HepG2 (cell line): ENCODE results near the gene PSMA7. TPM values are rescaled to one million over a fixed set of nuclear protein-coding genes. Genes with fewer than 3 reads are reported as not detected.

Source experiments
- ATAC-seq: fragments of 200-7000 bp; cut with Tn5 transposase; 3 replicates; pipeline ENCODE4 v1.9.1; 2020; ENCODE audit warnings: mild to moderate bottlenecking, moderate library complexity
- BruUV-seq: library from RNA; stranded (reverse); fragments of 400-500 nt; replicated peaks from 2 replicates; lab custom pipeline; 2021; lab: Mats Ljungman, UMichigan
- CTCF ChIA-PET: fragments of 300-600 bp; formaldehyde crosslinking; extraction: SDS; loops from one replicate; lab custom pipeline; 2021; ENCODE audit warnings: low total read pairs, inconsistent platforms, low intra/inter-chr PET ratio; lab: Yijun Ruan, JAX
- POLR2A ChIA-PET: fragments of 350-600 bp; sonication (Branson Sonifier 250); formaldehyde crosslinking; loops from one replicate; lab custom pipeline; 2020; ENCODE audit warnings: antibody characterized with exemption, inconsistent platforms; lab: Yijun Ruan, JAX
- DNase-seq: peaks from one replicate; pipeline ENCODE4 v3.0.0-alpha.2; 2015; ENCODE audit warnings: low spot score
- FAIRE-seq: peaks from 3 replicates; lab custom pipeline; 2011; peaks lifted over from hg19 to GRCh38; lab: Jason Lieb, UNC
- H2AFZ ChIP-seq: one replicate; pipeline ENCODE4 v1.6.1; 2011; ENCODE audit warnings: low read length, inconsistent platforms
- H3K27ac ChIP-seq: fragments of 300-600 bp; 3 replicates; pipeline ENCODE4 v1.8.0; 2011; ENCODE audit warnings: mixed run types, mild to moderate bottlenecking, mixed read lengths, low read length, inconsistent platforms; ENCODE audit not compliant: insufficient read depth; ENCODE audit errors: extremely low read length
- H3K27me3 ChIP-seq, 2 experiments: fragments of 200-600 bp in 1 of 2; 2 replicates in 1 of 2; 3 replicates in 1 of 2; pipeline versions ENCODE4 v1.6.0 to v1.8.0; 2011; ENCODE audit warnings: low read length in 2 of 2, mild to moderate bottlenecking in 2 of 2, moderate library complexity in 2 of 2, inconsistent platforms in 1 of 2; ENCODE audit not compliant: insufficient read depth in 2 of 2, control insufficient read depth in 1 of 2
- H3K36me3 ChIP-seq, 2 experiments: fragments of 200-600 bp in 1 of 2; replicated peaks in 1 of 2; 2 replicates in 1 of 2; 3 replicates in 1 of 2; pipeline versions ENCODE4 v1.5.1 to v1.8.0; 2011; ENCODE audit warnings: low read length in 2 of 2, inconsistent platforms in 1 of 2; ENCODE audit not compliant: insufficient read depth in 2 of 2, control insufficient read depth in 1 of 2
- H3K4me1 ChIP-seq: 2 replicates; pipeline ENCODE4 v1.5.1; 2012; ENCODE audit warnings: low read length, inconsistent platforms; ENCODE audit not compliant: insufficient read depth
- H3K4me2 ChIP-seq: 2 replicates; pipeline ENCODE4 v1.6.0; 2011; ENCODE audit warnings: low read depth, low read length, inconsistent platforms
- H3K4me3 ChIP-seq, 3 experiments: fragments of 200-600 bp in 1 of 3; sonication (generic), shearing (Covaris generic) in 1 of 3; replicated peaks in 1 of 3; 2 replicates each; pipeline ENCODE4 v1.5.1; 2011 to 2016; ENCODE audit warnings: low read length in 3 of 3, inconsistent platforms in 2 of 3, low read depth in 2 of 3, mild to moderate bottlenecking in 2 of 3, control low read depth in 1 of 3, mixed read lengths in 1 of 3; ENCODE audit not compliant: insufficient read depth in 1 of 3
- H3K79me2 ChIP-seq: one replicate; pipeline ENCODE4 v1.6.1; 2011; ENCODE audit warnings: low read length, inconsistent platforms; ENCODE audit not compliant: insufficient read depth
- H3K9ac ChIP-seq: 2 replicates; pipeline ENCODE4 v1.6.0; 2011; ENCODE audit warnings: mild to moderate bottlenecking, low read depth, low read length, inconsistent platforms; ENCODE audit not compliant: insufficient read depth
- H3K9me3 ChIP-seq: 2 replicates; pipeline ENCODE4 v1.5.1; 2012; ENCODE audit warnings: mild to moderate bottlenecking, low read length
- H4K20me1 ChIP-seq: 2 replicates; pipeline ENCODE4 v1.6.0; 2011; ENCODE audit warnings: inconsistent platforms, mild to moderate bottlenecking, low read length, moderate library complexity; ENCODE audit not compliant: insufficient read depth
- AGO2 ChIP-seq: fragments of 200-400 bp; formaldehyde crosslinking; optimal IDR thresholded peaks from 2 replicates; pipeline ENCODE3; 2017; ENCODE audit warnings: mild to moderate bottlenecking, low read depth, low read length, moderate library complexity
- FOXO1 ChIP-seq: sonication (generic); formaldehyde crosslinking; IDR thresholded peaks from 2 replicates; pipeline ENCODE4 v1.4.0; 2020; ENCODE audit warnings: missing genetic modification reagents
- GABPB1 ChIP-seq: IDR thresholded peaks from 2 replicates; pipeline ENCODE4 v1.6.1; 2016; ENCODE audit warnings: mild to moderate bottlenecking, missing genetic modification reagents, moderate library complexity, missing compliant biosample characterization
- RBM22 ChIP-seq: fragments of 200-400 bp; formaldehyde crosslinking; optimal IDR thresholded peaks from 2 replicates; pipeline ENCODE3; 2017; ENCODE audit warnings: mild to moderate bottlenecking, low read length, moderate library complexity
- XBP1 ChIP-seq: sonication (generic); formaldehyde crosslinking; IDR thresholded peaks from 2 replicates; pipeline ENCODE4 v1.5.0; 2020; ENCODE audit warnings: missing genetic modification reagents
- ZFY ChIP-seq: sonication (generic); formaldehyde crosslinking; IDR thresholded peaks from 2 replicates; pipeline ENCODE4 v1.4.0; 2020; ENCODE audit warnings: missing genetic modification reagents
- ZKSCAN5 ChIP-seq: sonication (generic); formaldehyde crosslinking; IDR thresholded peaks from 2 replicates; pipeline ENCODE4 v1.5.1; 2020; ENCODE audit warnings: mild to moderate bottlenecking, missing genetic modification reagents
- ZNF280B ChIP-seq: sonication (generic); formaldehyde crosslinking; IDR thresholded peaks from 2 replicates; pipeline ENCODE4 v1.5.0; 2020; ENCODE audit warnings: missing genetic modification reagents, mild to moderate bottlenecking, borderline replicate concordance
- ZNF552 ChIP-seq: sonication (generic); formaldehyde crosslinking; IDR thresholded peaks from 2 replicates; pipeline ENCODE4 v1.9.0; 2022; ENCODE audit warnings: missing genetic modification reagents, mild to moderate bottlenecking, borderline replicate concordance
- ZNF616 ChIP-seq: sonication (generic); formaldehyde crosslinking; IDR thresholded peaks from 2 replicates; pipeline ENCODE4 v1.5.0; 2020; ENCODE audit warnings: low read depth, mild to moderate bottlenecking, missing genetic modification reagents
- ZNF687 ChIP-seq: sonication (generic); formaldehyde crosslinking; IDR thresholded peaks from 2 replicates; pipeline ENCODE4 v1.5.1; 2020; ENCODE audit warnings: mild to moderate bottlenecking, missing genetic modification reagents, moderate library complexity
- WGBS: methylation state at CpG from one replicate; pipeline ENCODE4 v1.1.6; 2017; ENCODE audit warnings: low lambda C conversion rate; 5-methylcytosine and 5-hydroxymethylcytosine counted together
- in situ Hi-C: cut with HindIII; loops from 2 replicates; pipeline ENCODE4 v1.10.0; 2017; ENCODE audit warnings: low pct_unique_long_range_greater_than_20kb; ENCODE audit not compliant: extremely low pct_ligation_motif_present
- intact Hi-C: fragments of 100-400 bp; cut with micrococcal nuclease; formaldehyde crosslinking; loops from one replicate; pipeline ENCODE4 v1.10.0; 2022; ENCODE audit not compliant: unreplicated experiment
- polyA plus RNA-seq, 8 experiments: library from polyadenylated mRNA; depleted of rRNA in 3 of 8; stranded (reverse) in 7 of 8; unstranded in 1 of 8; fragments of >200 nt; fragmentation: Illumina TruSeq in 4 of 8; extraction: Trizol in 4 of 8; gene quantifications; 2 replicates each; pipeline versions ENCODE4 v1.2.1 to v1.2.3, GENCODE V29; 2011 to 2016; ENCODE audit warnings: low read depth in 4 of 8, missing spikeins in 1 of 8, mixed read lengths in 1 of 8; ENCODE audit not compliant: insufficient read depth in 1 of 8
- total RNA-seq, 5 experiments: library from RNA; depleted of rRNA; stranded (reverse); fragments of >200 nt; fragmentation: Illumina TruSeq; extraction: Trizol; gene quantifications; 2 replicates each; pipeline ENCODE4 v1.2.3, GENCODE V29; 2016; ENCODE audit warnings: low read depth in 1 of 5

PSMA7 gene
- total and polyA plus RNA-seq, 2 of the 13 experiments (the other 11 are each of a cell fraction or from before 2014, with no cell fraction given) = 531 to 631 TPM

- H3K27ac ChIP-seq = no peak overlapping the region
- DNase-seq (no peak), ATAC-seq (no peak), FAIRE-seq (no peak)
- no peaks in the 10 kb centered on the region for H3K9me3 ChIP-seq
- ChIA-PET POLR2A (no interaction called here), CTCF (no interaction called here)
- peaks cover 36% of the 10 kb centered on the region for H3K79me2 ChIP-seq
- H4K20me1 ChIP-seq = peaks cover 10% of the 10 kb centered on the region
- no peak overlapping the region for H3K4me2 ChIP-seq
- no peak overlapping the region for H2AFZ ChIP-seq
- in situ Hi-C loops (no loop called here), intact Hi-C loops (no loop called here)
- H3K9ac ChIP-seq = no peak overlapping the region
- no peak for TF ChIP-seq FOXO1 (CRISPR knock-in tag)
- no peak for TF ChIP-seq ZKSCAN5 (CRISPR knock-in tag)
- TF ChIP-seq ZFY = no peak
- TF ChIP-seq RBM22 = peak; percentile 6
- TF ChIP-seq XBP1 (CRISPR knock-in tag) = no peak
- TF ChIP-seq ZNF552 (CRISPR knock-in tag) = no peak
- peak; percentile 11; the same call in 1 of the 2 replicates for TF ChIP-seq GABPB1
- no peak for TF ChIP-seq ZNF616
- peak; percentile 24; the same call in 1 of the 2 replicates for TF ChIP-seq ZNF687 (CRISPR knock-in tag)
- peak; percentile 73 for TF ChIP-seq AGO2
- TF ChIP-seq ZNF280B = 0 out of 2 replicates have a peak, but pooled peaks have one; percentile 26
- H3K36me3 ChIP-seq = peaks cover 59 to 82% of the 10 kb centered on the region in 2 experiments
- no peak overlapping the region for H3K4me3 ChIP-seq
- 96% methylated on average over 13 of the region's 17 CpGs for WGBS
- H3K4me1 ChIP-seq = peaks cover 12% of the 10 kb centered on the region
- no TSS peak for BruUV-seq
- no peaks in the 10 kb centered on the region for H3K27me3 ChIP-seq
Observed at GRCh38 chr20:62161347-62161746, 18.2 kb upstream of the PSMA7 start.
